ENCODE measurements around the gene SH3RF3.

The SH3RF3 gene

GRCh38 chr2:109294523-109294922 is 165.5 kb downstream of the SH3RF3 start:
- no peak overlapping the region for H3K4me3 ChIP-seq (ENCODE audit: low read length)
- TF ChIP-seq, protein P1, sequence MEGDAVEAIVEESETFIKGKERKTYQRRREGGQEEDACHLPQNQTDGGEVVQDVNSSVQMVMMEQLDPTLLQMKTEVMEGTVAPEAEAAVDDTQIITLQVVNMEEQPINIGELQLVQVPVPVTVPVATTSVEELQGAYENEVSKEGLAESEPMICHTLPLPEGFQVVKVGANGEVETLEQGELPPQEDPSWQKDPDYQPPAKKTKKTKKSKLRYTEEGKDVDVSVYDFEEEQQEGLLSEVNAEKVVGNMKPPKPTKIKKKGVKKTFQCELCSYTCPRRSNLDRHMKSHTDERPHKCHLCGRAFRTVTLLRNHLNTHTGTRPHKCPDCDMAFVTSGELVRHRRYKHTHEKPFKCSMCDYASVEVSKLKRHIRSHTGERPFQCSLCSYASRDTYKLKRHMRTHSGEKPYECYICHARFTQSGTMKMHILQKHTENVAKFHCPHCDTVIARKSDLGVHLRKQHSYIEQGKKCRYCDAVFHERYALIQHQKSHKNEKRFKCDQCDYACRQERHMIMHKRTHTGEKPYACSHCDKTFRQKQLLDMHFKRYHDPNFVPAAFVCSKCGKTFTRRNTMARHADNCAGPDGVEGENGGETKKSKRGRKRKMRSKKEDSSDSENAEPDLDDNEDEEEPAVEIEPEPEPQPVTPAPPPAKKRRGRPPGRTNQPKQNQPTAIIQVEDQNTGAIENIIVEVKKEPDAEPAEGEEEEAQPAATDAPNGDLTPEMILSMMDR (IDR thresholded peaks at IDR 0.05; ENCODE audit: insufficient read depth, low read depth, low read length, missing control alignments) = no peak
- DNase-seq (ENCODE audit: low read depth) = no peak

GRCh38 chr2:109295070-109295780 is 166.2 kb downstream of the SH3RF3 start:
- no peak for DNase-seq (ENCODE audit: low read depth)
- TF ChIP-seq, protein P1 (IDR thresholded peaks at IDR 0.05; ENCODE audit: insufficient read depth, low read depth, low read length, missing control alignments) = no peak
- no peak overlapping the region for H3K4me3 ChIP-seq (ENCODE audit: low read length)

GRCh38 chr2:109295781-109296117 is 166.7 kb downstream of the SH3RF3 start:
- no peak overlapping the region for H3K4me3 ChIP-seq (ENCODE audit: low read length)
- no peak for DNase-seq (ENCODE audit: low read depth)
- TF ChIP-seq, protein P1 (IDR thresholded peaks at IDR 0.05; ENCODE audit: insufficient read depth, low read depth, low read length, missing control alignments) = no peak

DNA sequence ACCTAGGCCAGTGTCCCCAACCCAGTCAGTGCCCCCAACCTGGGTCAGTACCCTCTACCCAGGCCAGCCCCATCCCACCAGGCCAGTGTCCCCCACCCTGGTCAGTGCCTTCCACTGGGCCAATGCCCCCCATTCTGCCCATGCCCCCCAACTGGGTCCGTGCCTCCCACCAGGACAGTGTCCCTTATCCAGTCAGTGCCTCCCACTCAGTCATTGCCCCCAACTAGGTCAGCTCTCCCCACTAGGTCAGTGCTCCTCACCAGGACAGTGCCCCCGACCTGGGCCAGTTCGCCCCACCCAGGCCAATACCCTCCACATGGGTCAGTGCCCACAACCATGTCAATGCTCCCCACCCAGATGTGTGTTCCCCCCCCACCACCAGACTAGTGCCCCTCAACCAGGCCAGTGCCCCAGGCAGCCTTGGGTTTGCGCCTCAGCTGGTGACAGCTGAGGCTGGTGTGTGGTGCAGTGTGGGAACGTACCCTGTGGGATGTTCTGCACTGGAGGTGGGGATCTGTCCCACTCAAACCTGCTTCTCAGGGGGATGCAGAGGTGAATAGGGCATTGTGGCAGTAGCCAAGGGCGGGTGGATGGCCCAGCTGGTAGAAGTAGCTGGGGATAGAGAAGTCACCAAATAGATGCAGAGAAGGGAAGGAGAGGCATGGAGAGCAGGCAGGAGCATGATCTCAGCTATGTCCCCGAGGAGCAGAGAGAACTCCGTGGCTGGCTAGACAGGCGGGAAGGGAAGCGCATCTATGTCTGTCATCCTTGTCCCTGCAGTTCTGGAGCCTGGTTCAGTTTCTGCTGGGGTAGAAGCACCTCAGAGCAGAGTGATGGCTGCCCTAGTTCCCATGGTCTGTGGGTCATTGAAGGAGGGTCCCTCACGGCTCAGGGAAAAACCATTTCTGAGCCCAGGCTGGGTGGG is 168.8 kb downstream of the SH3RF3 start:
- H3K4me3 ChIP-seq (ENCODE audit: low read length) = no peak overlapping the region
- no peak for DNase-seq (ENCODE audit: low read depth)
- TF ChIP-seq, protein P1 (IDR thresholded peaks at IDR 0.05; ENCODE audit: insufficient read depth, low read depth, low read length, missing control alignments) = no peak

DNA sequence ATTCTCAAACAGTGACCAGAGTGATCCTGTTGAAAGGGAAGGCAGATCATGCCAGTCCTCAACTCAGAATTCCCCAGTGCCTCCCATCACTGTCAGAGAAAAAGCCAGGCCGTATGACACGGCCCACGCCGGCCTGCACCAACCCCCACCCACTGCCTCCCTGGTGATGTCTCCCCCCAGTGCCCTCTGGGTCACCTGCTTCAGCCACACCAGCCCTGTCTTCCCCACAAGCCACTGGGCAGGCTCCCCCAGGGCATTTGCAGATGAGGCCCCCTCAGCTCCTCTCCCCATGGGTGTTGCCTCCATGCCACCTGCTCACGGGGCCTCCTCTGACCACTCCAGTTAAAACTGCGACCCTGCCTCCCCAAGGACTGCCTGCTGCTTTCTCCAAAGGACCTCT is 169.8 kb downstream of the SH3RF3 start:
- TF ChIP-seq, protein P1 (IDR thresholded peaks at IDR 0.05; ENCODE audit: insufficient read depth, low read depth, low read length, missing control alignments) = no peak
- no peak for DNase-seq (ENCODE audit: low read depth)
- no peak overlapping the region for H3K4me3 ChIP-seq (ENCODE audit: low read length)

GRCh38 chr2:109299536-109299935 is 170.5 kb downstream of the SH3RF3 start:
- no peak overlapping the region for H3K4me3 ChIP-seq (ENCODE audit: low read length)
- DNase-seq (ENCODE audit: low read depth) = no peak
- TF ChIP-seq, protein P1 (IDR thresholded peaks at IDR 0.05; ENCODE audit: insufficient read depth, low read depth, low read length, missing control alignments) = no peak
